GM12801 (cell line): Measurements from ENCODE around the gene LDLR.

Experiments
- TF ChIP-seq, protein P1 (sequence below): IDR thresholded peaks from one replicate; pipeline ENCODE4 v1.5.1; 2011; ENCODE audit warnings: control low read depth; ENCODE audit not compliant: insufficient read length; ENCODE audit errors: extremely low read depth

The LDLR gene

DNA sequence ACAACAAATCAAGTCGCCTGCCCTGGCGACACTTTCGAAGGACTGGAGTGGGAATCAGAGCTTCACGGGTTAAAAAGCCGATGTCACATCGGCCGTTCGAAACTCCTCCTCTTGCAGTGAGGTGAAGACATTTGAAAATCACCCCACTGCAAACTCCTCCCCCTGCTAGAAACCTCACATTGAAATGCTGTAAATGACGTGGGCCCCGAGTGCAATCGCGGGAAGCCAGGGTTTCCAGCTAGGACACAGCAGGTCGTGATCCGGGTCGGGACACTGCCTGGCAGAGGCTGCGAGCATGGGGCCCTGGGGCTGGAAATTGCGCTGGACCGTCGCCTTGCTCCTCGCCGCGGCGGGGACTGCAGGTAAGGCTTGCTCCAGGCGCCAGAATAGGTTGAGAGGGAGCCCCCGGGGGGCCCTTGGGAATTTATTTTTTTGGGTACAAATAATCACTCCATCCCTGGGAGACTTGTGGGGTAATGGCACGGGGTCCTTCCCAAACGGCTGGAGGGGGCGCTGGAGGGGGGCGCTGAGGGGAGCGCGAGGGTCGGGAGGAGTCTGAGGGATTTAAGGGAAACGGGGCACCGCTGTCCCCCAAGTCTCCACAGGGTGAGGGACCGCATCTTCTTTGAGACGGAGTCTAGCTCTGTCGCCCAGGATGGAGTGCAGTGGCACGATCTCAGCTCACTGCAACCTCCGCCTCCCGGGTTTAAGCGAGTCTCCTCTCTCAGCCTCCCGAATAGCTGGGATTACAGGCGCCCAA is at the start of gene LDLR:
Gene LDLR (plus strand): TSS at position 210 of the 760 bp plus-strand sequence. CDS start 86 bp downstream, at position 296.
- TF ChIP-seq, protein P1, sequence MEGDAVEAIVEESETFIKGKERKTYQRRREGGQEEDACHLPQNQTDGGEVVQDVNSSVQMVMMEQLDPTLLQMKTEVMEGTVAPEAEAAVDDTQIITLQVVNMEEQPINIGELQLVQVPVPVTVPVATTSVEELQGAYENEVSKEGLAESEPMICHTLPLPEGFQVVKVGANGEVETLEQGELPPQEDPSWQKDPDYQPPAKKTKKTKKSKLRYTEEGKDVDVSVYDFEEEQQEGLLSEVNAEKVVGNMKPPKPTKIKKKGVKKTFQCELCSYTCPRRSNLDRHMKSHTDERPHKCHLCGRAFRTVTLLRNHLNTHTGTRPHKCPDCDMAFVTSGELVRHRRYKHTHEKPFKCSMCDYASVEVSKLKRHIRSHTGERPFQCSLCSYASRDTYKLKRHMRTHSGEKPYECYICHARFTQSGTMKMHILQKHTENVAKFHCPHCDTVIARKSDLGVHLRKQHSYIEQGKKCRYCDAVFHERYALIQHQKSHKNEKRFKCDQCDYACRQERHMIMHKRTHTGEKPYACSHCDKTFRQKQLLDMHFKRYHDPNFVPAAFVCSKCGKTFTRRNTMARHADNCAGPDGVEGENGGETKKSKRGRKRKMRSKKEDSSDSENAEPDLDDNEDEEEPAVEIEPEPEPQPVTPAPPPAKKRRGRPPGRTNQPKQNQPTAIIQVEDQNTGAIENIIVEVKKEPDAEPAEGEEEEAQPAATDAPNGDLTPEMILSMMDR = no peak

DNA sequence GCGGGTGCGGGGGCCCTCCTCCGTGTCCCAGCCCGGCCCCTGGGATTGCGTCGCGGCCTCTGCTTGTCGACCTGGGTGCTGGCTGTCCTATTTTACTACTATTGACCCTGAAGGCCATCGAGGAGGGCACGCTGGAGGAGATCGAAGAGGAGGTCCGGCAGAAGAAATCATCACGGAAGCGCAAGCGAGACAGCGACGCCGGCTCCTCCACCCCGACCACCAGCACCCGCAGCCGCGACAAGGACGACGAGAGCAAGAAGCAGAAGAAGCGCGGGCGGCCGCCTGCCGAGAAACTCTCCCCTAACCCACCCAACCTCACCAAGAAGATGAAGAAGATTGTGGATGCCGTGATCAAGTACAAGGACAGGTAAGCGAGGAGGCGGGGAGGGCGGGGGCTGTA is 48.1 kb upstream of the LDLR start:
- TF ChIP-seq, protein P1 = no peak

DNA sequence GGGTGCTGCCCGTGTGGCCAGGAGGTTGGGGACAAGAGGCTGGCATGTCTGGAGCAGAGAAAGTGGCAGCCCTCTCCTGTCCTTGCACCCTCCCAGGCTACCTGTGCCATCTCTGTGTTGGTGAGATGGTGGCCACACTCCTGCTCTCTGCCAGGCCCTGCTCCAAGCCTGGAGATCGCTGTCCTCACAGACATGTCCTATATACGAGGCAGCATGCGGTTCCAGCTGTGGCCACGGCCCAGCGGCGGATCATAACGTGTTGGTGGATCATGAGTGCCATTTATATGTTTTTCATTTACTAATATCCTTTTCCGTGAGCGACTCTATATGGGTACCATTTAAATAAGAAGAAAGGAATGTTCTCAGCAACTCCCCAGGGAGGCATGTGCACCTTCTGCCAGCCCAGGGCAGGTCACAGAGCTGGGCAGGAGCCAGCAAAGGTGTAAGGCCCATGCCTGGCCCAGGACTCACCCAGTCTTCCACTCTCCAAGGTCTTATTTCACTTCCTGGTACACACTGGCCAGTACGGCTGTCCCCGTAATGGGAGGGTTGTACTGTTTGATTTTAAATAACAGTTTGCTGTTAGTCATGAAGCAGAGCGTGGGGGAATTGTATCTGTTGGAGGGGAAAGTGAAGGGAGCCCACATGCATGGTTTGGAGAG is 47.2 kb upstream of the LDLR start:
- TF ChIP-seq, protein P1 = no peak

DNA sequence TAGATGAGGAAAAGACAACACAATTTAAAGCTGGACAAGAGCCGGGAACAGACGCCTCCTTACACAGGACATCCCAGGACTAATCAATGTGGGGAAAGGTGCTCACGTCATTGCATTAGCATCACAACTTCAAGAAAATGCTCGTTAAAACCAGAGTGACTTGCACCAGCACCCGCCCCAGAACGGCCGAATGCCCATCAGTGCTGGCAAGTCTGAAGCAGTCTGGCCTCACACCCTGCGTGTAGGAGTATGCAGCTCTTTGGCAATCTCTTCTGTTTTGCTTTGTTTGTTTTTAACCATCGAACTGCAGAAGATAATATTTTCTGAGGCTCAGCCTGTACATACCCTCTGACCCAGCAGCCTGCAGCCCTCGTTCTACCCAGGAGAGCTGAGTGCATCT is 44.8 kb upstream of the LDLR start:
- TF ChIP-seq, protein P1 = no peak

DNA sequence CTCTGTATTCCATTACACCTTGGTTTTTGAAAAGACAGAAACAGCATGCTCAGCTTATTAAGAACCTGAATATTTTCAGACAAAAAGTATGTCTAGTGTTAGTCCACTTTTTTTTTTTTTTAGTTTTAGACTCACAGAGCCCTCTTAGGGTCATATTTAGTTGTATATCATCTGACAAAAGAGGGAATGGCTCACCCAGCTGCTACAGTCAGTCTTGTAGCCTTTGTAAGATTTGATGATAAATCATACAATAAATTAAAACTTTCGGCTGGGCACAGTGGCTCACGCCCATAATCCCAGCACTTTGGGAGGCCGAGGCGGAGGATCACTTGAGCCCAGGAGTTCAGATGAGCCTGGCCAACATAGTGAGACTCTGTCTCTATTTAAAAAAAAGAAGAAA is 43.7 kb upstream of the LDLR start:
- TF ChIP-seq, protein P1 = no peak

DNA sequence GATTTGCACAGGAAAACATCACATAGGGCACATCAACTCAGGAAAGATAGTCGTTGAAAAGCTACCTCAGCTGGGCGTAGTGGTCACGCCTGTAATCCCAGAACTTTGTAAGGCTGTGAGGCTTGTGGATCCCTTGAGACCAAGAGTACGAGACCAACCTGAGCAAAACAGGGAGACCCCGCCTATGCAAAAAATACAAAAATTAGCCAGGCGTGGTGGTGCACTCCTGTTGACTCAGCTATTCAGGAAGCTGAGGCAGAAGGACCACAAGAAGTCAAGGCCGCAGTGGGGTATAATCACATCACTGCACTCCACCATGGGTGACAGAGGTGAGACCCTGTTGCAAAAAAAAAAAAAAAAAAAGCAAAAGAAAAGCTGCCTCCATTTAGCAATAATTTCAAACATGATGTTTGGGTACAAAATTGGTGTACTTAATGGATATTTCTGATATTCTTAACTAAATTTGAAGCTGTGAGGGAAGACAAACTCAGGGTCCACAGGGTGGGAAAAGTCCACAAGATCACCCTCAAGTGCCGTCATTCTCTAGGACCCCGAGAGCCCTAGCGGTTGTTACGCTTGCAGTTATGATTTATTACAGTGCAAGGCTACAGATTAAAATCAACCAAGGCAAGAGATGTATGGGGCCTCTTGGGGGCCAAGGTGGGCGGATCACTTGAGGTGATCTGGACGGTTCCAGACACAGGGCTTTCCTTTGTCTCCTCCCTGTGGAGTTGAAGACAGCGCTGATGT is 42.5 kb upstream of the LDLR start:
- TF ChIP-seq, protein P1 = no peak

DNA sequence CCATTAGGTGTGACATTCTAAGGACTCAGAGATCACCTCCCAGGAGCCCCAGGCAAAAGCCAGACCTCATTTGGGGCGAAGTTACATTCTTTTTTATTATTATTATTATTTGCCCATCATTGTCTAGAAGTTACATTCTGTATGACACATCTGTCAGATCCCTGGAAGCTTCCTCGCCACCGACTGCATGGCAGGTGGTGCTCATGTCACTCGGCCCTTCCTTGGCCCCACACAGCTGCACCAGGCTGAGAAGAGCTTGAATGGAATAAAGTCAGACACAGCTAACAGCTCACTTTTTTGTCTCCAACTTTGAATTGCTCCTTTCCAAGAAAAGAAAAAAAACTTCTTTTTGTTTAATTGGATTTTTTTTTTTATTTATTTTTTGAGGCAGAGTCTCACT is 41.4 kb upstream of the LDLR start:
- TF ChIP-seq, protein P1 = no peak
